H9 (cell line): ENCODE results near the gene NRXN3. TPM values are rescaled to one million over a fixed set of nuclear protein-coding genes. Genes with fewer than 3 reads are reported as not detected.

Experiments used
- DNase-seq: peaks from one replicate; pipeline ENCODE4 v3.0.0-alpha.2; 2017
- H2AFZ ChIP-seq: one replicate; pipeline ENCODE4 v1.6.1; 2013; ENCODE audit warnings: mild to moderate bottlenecking, low read length, control low read depth, moderate library complexity
- H2AK5ac ChIP-seq: 2 replicates; pipeline ENCODE4 v1.6.1; 2013; ENCODE audit warnings: low read length, control low read depth, mixed read lengths; ENCODE audit not compliant: insufficient read length
- H2BK120ac ChIP-seq: one replicate; pipeline ENCODE4 v1.6.1; 2013; ENCODE audit warnings: low read depth, mild to moderate bottlenecking, low read length, control low read depth, inconsistent platforms; ENCODE audit not compliant: poor library complexity, severe bottlenecking
- H2BK12ac ChIP-seq: 2 replicates; pipeline ENCODE4 v1.6.1; 2013; ENCODE audit warnings: low read length, control low read depth, mixed read lengths, low read depth; ENCODE audit not compliant: insufficient read length
- H2BK15ac ChIP-seq: 2 replicates; pipeline ENCODE4 v1.6.1; 2013; ENCODE audit warnings: low read depth, low read length, control low read depth
- H2BK20ac ChIP-seq: one replicate; pipeline ENCODE4 v1.6.1; 2013; ENCODE audit warnings: low read depth, mild to moderate bottlenecking, low read length, control low read depth, inconsistent platforms; ENCODE audit not compliant: poor library complexity, severe bottlenecking
- H2BK5ac ChIP-seq: 2 replicates; pipeline ENCODE4 v1.6.1; 2013; ENCODE audit warnings: low read length, control low read depth, mixed read lengths; ENCODE audit not compliant: insufficient read length
- H3K14ac ChIP-seq: 2 replicates; pipeline ENCODE4 v1.6.1; 2013; ENCODE audit warnings: low read length, control low read depth; ENCODE audit not compliant: insufficient read depth
- H3K18ac ChIP-seq: 2 replicates; pipeline ENCODE4 v1.6.1; 2013; ENCODE audit warnings: low read depth, mild to moderate bottlenecking, mixed read lengths, low read length, control low read depth; ENCODE audit not compliant: insufficient read length
- H3K23ac ChIP-seq: 2 replicates; pipeline ENCODE4 v1.6.1; 2013; ENCODE audit warnings: low read length, control low read depth, mixed read lengths, low read depth; ENCODE audit not compliant: insufficient read length
- H3K23me2 ChIP-seq: 2 replicates; pipeline ENCODE4 v1.6.1; 2013; ENCODE audit warnings: low read depth, mild to moderate bottlenecking, mixed read lengths, low read length, control low read depth; ENCODE audit not compliant: insufficient read length, poor library complexity, severe bottlenecking
- H3K27ac ChIP-seq: 2 replicates; pipeline ENCODE4 v1.5.1; 2013; ENCODE audit warnings: low read length, control low read depth, mixed read lengths, low read depth; ENCODE audit not compliant: insufficient read length
- H3K27me3 ChIP-seq: 2 replicates; pipeline ENCODE4 v1.6.1; 2013; ENCODE audit warnings: low read length, control low read depth, inconsistent platforms; ENCODE audit not compliant: insufficient read depth
- H3K4ac ChIP-seq: 2 replicates; pipeline ENCODE4 v1.6.1; 2013; ENCODE audit warnings: low read depth, mild to moderate bottlenecking, control low read depth, inconsistent platforms, low read length, moderate library complexity
- H3K4me1 ChIP-seq: 2 replicates; pipeline ENCODE4 v1.6.1; 2013; ENCODE audit warnings: low read length, control low read depth, inconsistent platforms; ENCODE audit not compliant: insufficient read depth
- H3K4me2 ChIP-seq: 2 replicates; pipeline ENCODE4 v1.6.1; 2013; ENCODE audit warnings: low read length, control low read depth, mixed read lengths; ENCODE audit not compliant: insufficient read length, insufficient read depth
- H3K56ac ChIP-seq: 2 replicates; pipeline ENCODE4 v1.6.1; 2013; ENCODE audit warnings: low read depth, mild to moderate bottlenecking, mixed read lengths, low read length, control low read depth; ENCODE audit not compliant: insufficient read length
- H3K79me1 ChIP-seq: 2 replicates; pipeline ENCODE4 v1.6.1; 2013; ENCODE audit warnings: low read depth, mild to moderate bottlenecking, moderate library complexity, low read length, control low read depth, inconsistent platforms; ENCODE audit not compliant: insufficient read depth, poor library complexity, severe bottlenecking
- H3K79me2 ChIP-seq: 2 replicates; pipeline ENCODE4 v1.6.1; 2013; ENCODE audit warnings: low read length, control low read depth, inconsistent platforms; ENCODE audit not compliant: insufficient read depth
- H3K9ac ChIP-seq: 2 replicates; pipeline ENCODE4 v1.6.1; 2013; ENCODE audit warnings: low read length, control low read depth, mixed read lengths; ENCODE audit not compliant: insufficient read length; ENCODE audit errors: extremely low read depth
- H3K9me3 ChIP-seq: one replicate; pipeline ENCODE4 v1.6.1; 2013; ENCODE audit warnings: low read depth, low read length, inconsistent platforms; ENCODE audit not compliant: control insufficient read depth
- H3T11ph ChIP-seq: one replicate; pipeline ENCODE4 v1.6.1; 2013; ENCODE audit warnings: mild to moderate bottlenecking, low read length, control low read depth, inconsistent platforms
- H4K20me1 ChIP-seq: one replicate; pipeline ENCODE4 v1.6.1; 2013; ENCODE audit not compliant: control insufficient read depth, insufficient read length, insufficient read depth
- H4K5ac ChIP-seq: 2 replicates; pipeline ENCODE4 v1.6.1; 2013; ENCODE audit warnings: low read depth, mild to moderate bottlenecking, mixed read lengths, low read length, control low read depth; ENCODE audit not compliant: insufficient read length
- H4K8ac ChIP-seq: replicated peaks from 2 replicates; pipeline ENCODE4 v1.6.1; 2013; ENCODE audit warnings: low read length, control low read depth, mixed read lengths, low read depth; ENCODE audit not compliant: insufficient read length
- H4K91ac ChIP-seq: 2 replicates; pipeline ENCODE4 v1.6.1; 2013; ENCODE audit warnings: low read depth, mild to moderate bottlenecking, moderate library complexity, mixed read lengths, low read length, control low read depth; ENCODE audit not compliant: insufficient read length
- H3K27ac Mint-ChIP-seq, 3 experiments: 2 replicates in 2 of 3; 3 replicates in 1 of 3; pipeline ENCODE4 v1.8.0; 2020 to 2021; ENCODE audit warnings: mixed read lengths in 3 of 3, mild to moderate bottlenecking in 1 of 3, moderate library complexity in 1 of 3
- H3K27me3 Mint-ChIP-seq: 2 replicates; pipeline ENCODE4 v1.8.0; 2021; ENCODE audit warnings: low read depth, mild to moderate bottlenecking, moderate library complexity, mixed read lengths
- H3K36me3 Mint-ChIP-seq, 3 experiments: 2 replicates in 2 of 3; 3 replicates in 1 of 3; pipeline ENCODE4 v1.8.0; 2020 to 2021; ENCODE audit warnings: low read depth in 3 of 3, mixed read lengths in 3 of 3; ENCODE audit not compliant: insufficient read depth in 1 of 3
- H3K4me1 Mint-ChIP-seq, 2 experiments: 2 replicates each; pipeline ENCODE4 v1.8.0; 2020; ENCODE audit warnings: mixed read lengths in 2 of 2
- H3K4me3 Mint-ChIP-seq, 2 experiments: 2 replicates in 1 of 2; 3 replicates in 1 of 2; pipeline ENCODE4 v1.8.0; 2020 to 2021; ENCODE audit warnings: mild to moderate bottlenecking in 2 of 2, mixed read lengths in 2 of 2, moderate library complexity in 1 of 2
- H3K9me3 Mint-ChIP-seq, 2 experiments: 2 replicates in 1 of 2; 3 replicates in 1 of 2; pipeline ENCODE4 v1.8.0; 2020; ENCODE audit warnings: mild to moderate bottlenecking in 2 of 2, mixed read lengths in 2 of 2, moderate library complexity in 1 of 2
- WGBS: extraction: QIAGEN DNeasy Blood & Tissue Kit; methylation state at CpG from one replicate; pipeline ENCODE4 v1.1.7; 2013; ENCODE audit warnings: missing lambda C conversion rate, low lambda C conversion rate, mixed read lengths; ENCODE audit not compliant: insufficient read length; ENCODE audit errors: extremely low coverage; 5-methylcytosine and 5-hydroxymethylcytosine counted together
- total RNA-seq: library from RNA; stranded (reverse); gene quantifications from 2 replicates; pipeline ENCODE4 v1.2.1, GENCODE V29; 2021
- TF ChIP-seq, protein P1 (sequence below): fragments of 200-600 bp; sonication (generic); conservative IDR thresholded peaks from 3 replicates; pipeline ENCODE4 v1.8.0; 2021; ENCODE audit warnings: antibody characterized with exemption, mild to moderate bottlenecking

Gene NRXN3
- total RNA-seq, 1 experiment from 2014 or later = 1.8 TPM

DNA sequence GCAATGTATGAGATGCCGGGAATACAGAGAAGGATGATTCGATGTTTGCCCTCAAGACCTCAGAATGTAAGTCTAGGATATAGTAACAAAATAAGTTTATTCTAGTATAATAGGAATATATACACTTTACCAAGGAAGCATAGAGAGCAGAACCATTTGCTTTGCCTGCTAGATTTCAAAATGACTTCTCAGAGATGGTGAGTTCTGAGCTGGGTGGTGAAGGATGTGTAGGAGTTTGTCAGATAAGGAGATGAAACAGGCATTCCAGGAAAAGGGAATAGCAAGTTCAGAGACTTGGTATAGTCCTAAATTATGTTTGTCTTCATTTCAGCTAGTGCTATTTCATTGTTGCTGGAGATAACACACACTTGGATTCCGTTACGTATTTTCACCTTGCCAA lies 1385.3 kb downstream of the NRXN3 start:
- no peak overlapping the region for H3K23ac ChIP-seq
- peaks cover 15% of the 10 kb centered on the region; the same call in 1 of the 2 replicates for H3K4me1 ChIP-seq
- no peak overlapping the region for H4K91ac ChIP-seq
- no peak overlapping the region for H2BK120ac ChIP-seq
- Mint-ChIP-seq H3K27ac (no peak overlapping the region), H3K4me3 (no peak overlapping the region), H3K9me3 (no peaks in the 10 kb centered on the region), H3K27me3 (no peaks in the 10 kb centered on the region), H3K36me3 (no peaks in the 10 kb centered on the region), H3K4me1 (peaks cover 24 to 25% of the 10 kb centered on the region in 2 experiments)
- H2BK20ac ChIP-seq = no peak overlapping the region
- H3K56ac ChIP-seq = no peak overlapping the region
- H2AFZ ChIP-seq = no peak overlapping the region
- no peaks in the 10 kb centered on the region for H3K27me3 ChIP-seq
- H3K79me2 ChIP-seq = no peaks in the 10 kb centered on the region
- H3K14ac ChIP-seq = no peak overlapping the region
- H4K5ac ChIP-seq = no peak overlapping the region
- no peak overlapping the region for H3K9ac ChIP-seq
- H3K27ac ChIP-seq = no peak overlapping the region
- TF ChIP-seq, protein P1, sequence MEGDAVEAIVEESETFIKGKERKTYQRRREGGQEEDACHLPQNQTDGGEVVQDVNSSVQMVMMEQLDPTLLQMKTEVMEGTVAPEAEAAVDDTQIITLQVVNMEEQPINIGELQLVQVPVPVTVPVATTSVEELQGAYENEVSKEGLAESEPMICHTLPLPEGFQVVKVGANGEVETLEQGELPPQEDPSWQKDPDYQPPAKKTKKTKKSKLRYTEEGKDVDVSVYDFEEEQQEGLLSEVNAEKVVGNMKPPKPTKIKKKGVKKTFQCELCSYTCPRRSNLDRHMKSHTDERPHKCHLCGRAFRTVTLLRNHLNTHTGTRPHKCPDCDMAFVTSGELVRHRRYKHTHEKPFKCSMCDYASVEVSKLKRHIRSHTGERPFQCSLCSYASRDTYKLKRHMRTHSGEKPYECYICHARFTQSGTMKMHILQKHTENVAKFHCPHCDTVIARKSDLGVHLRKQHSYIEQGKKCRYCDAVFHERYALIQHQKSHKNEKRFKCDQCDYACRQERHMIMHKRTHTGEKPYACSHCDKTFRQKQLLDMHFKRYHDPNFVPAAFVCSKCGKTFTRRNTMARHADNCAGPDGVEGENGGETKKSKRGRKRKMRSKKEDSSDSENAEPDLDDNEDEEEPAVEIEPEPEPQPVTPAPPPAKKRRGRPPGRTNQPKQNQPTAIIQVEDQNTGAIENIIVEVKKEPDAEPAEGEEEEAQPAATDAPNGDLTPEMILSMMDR = no peak
- H2AK5ac ChIP-seq = no peak overlapping the region
- no peak overlapping the region for H3T11ph ChIP-seq
- WGBS = no CpG with 5 or more reads among the region's 4 CpGs
- H2BK15ac ChIP-seq = no peak overlapping the region
- H3K23me2 ChIP-seq = no peaks in the 10 kb centered on the region
- no peak overlapping the region for H3K4me2 ChIP-seq
- H2BK12ac ChIP-seq = no peak overlapping the region
- no peak overlapping the region for H2BK5ac ChIP-seq
- H3K18ac ChIP-seq = no peak overlapping the region
- DNase-seq = no peak
- no peaks in the 10 kb centered on the region for H3K79me1 ChIP-seq
- no peak overlapping the region for H3K4ac ChIP-seq
- no peaks in the 10 kb centered on the region for H4K20me1 ChIP-seq
- H3K9me3 ChIP-seq = no peaks in the 10 kb centered on the region
- no peak overlapping the region for H4K8ac ChIP-seq
